ENCODE measurements around the gene TGFB1.

The TGFB1 gene

GRCh38 chr19:41316306-41316920 is 37.3 kb downstream of the TGFB1 start:
- Mint-ChIP-seq H3K4me1 (peaks cover 35% of the 10 kb centered on the region), H3K27me3 (no peaks in the 10 kb centered on the region), H3K9me3 (no peaks in the 10 kb centered on the region), H3K27ac (no peak overlapping the region), H3K36me3 (peaks cover 60% of the 10 kb centered on the region), H3K4me3 (no peak overlapping the region)
- CTCF ChIA-PET, result no interaction called here
- DNase-seq, result no peak

- peaks cover 6% of the 10 kb centered on the region for H3K27me3 Mint-ChIP-seq
- CTCF ChIA-PET, result interaction anchor here (0.6 kb wide), 2 partner anchors 20 to 48 kb away, joined by 3 to 4 read pairs; partner anchors contain the start of gene HNRNPUL1
- peaks cover 64% of the 10 kb centered on the region for H3K4me1 Mint-ChIP-seq
- peak overlapping the region; percentile 34 for H3K27ac Mint-ChIP-seq
- peaks cover 45% of the 10 kb centered on the region for H3K36me3 Mint-ChIP-seq
- no peaks in the 10 kb centered on the region for H3K9me3 Mint-ChIP-seq
- peak overlapping the region; percentile 91 for H3K4me3 Mint-ChIP-seq
- no peak for DNase-seq
Measured at GRCh38 chr19:41311613-41312012, 42.1 kb downstream of the TGFB1 start.

- CTCF ChIA-PET, result interaction anchor here (0.6 to 3.8 kb wide), 3 partner anchors 13 to 259 kb away, joined by 4 to 20 read pairs (median 4); partner anchors contain the start of gene HNRNPUL1
- peaks cover 67% of the 10 kb centered on the region for H3K4me1 Mint-ChIP-seq
- no peak for DNase-seq
- H3K4me3 Mint-ChIP-seq, result peak overlapping the region; percentile 91
- no peak overlapping the region for H3K27ac Mint-ChIP-seq
- no peaks in the 10 kb centered on the region for H3K9me3 Mint-ChIP-seq
- H3K27me3 Mint-ChIP-seq, result peaks cover 6% of the 10 kb centered on the region
- H3K36me3 Mint-ChIP-seq, result peaks cover 45% of the 10 kb centered on the region
Measured at GRCh38 chr19:41311072-41311471, 42.6 kb downstream of the TGFB1 start.

- peak within 1 kb of the TSS; percentile 95 for H3K27ac Mint-ChIP-seq
- peak; percentile 92 for DNase-seq
- H3K4me1 Mint-ChIP-seq, result peaks cover 73% of the 10 kb centered on the region
- no peaks in the 10 kb centered on the region for H3K9me3 Mint-ChIP-seq
- peak within 1 kb of the TSS; percentile 91 for H3K4me3 Mint-ChIP-seq
- CTCF ChIA-PET, result interaction anchor here (0.6 to 3.9 kb wide), 4 partner anchors 12 to 260 kb away, joined by 3 to 39 read pairs (median 12); partner anchors contain the start of gene HNRNPUL1
- peaks cover 50% of the 10 kb centered on the region for H3K36me3 Mint-ChIP-seq
- H3K27me3 Mint-ChIP-seq, result peaks cover 6% of the 10 kb centered on the region
Measured at GRCh38 chr19:41310033-41310831, 43.5 kb downstream of the TGFB1 start, which contains the start of gene CCDC97. CCDC97 (plus strand) TSS chr19:41310172; CDS start chr19:41310311, 139 bp downstream.

- peak overlapping the region; percentile 95 for H3K27ac Mint-ChIP-seq
- peaks cover 59% of the 10 kb centered on the region for H3K36me3 Mint-ChIP-seq
- H3K27me3 Mint-ChIP-seq, result peaks cover 6% of the 10 kb centered on the region
- no peak for DNase-seq
- CTCF ChIA-PET, result interaction anchor here (0.6 to 3.9 kb wide), 17 partner anchors 11 to 238 kb away, joined by 3 to 39 read pairs (median 4); partner anchors contain the start of gene HNRNPUL1
- peak overlapping the region; percentile 91 for H3K4me3 Mint-ChIP-seq
- no peaks in the 10 kb centered on the region for H3K9me3 Mint-ChIP-seq
- peaks cover 82% of the 10 kb centered on the region for H3K4me1 Mint-ChIP-seq
Measured at GRCh38 chr19:41309180-41310032, 44.3 kb downstream of the TGFB1 start.

GRCh38 chr19:41308450-41309179 is 45.1 kb downstream of the TGFB1 start:
- CTCF ChIA-PET, result interaction anchor here (0.7 to 3.9 kb wide), 18 partner anchors 10 to 239 kb away, joined by 3 to 39 read pairs (median 4); partner anchors contain the start of gene HNRNPUL1
- Mint-ChIP-seq H3K4me1 (peaks cover 85% of the 10 kb centered on the region), H3K4me3 (peak overlapping the region; percentile 91), H3K27me3 (peaks cover 6% of the 10 kb centered on the region), H3K27ac (peak overlapping the region; percentile 95), H3K9me3 (no peaks in the 10 kb centered on the region), H3K36me3 (peaks cover 65% of the 10 kb centered on the region)
- DNase-seq, result peak; percentile 95

GRCh38 chr19:41307954-41308449 is 45.7 kb downstream of the TGFB1 start:
- Mint-ChIP-seq H3K4me1 (peaks cover 85% of the 10 kb centered on the region), H3K36me3 (peaks cover 65% of the 10 kb centered on the region), H3K4me3 (peak overlapping the region; percentile 91), H3K27ac (peak overlapping the region; percentile 95), H3K9me3 (no peaks in the 10 kb centered on the region), H3K27me3 (peaks cover 6% of the 10 kb centered on the region)
- DNase-seq, result no peak
- CTCF ChIA-PET, result interaction anchor here (0.9 to 3.9 kb wide), 13 partner anchors 10 to 240 kb away, joined by 3 to 39 read pairs (median 6); partner anchors contain the start of gene HNRNPUL1

GRCh38 chr19:41307090-41307875 is 46.4 kb downstream of the TGFB1 start:
- Mint-ChIP-seq H3K36me3 (peaks cover 71% of the 10 kb centered on the region), H3K27me3 (peaks cover 6% of the 10 kb centered on the region), H3K9me3 (no peaks in the 10 kb centered on the region), H3K4me1 (peaks cover 90% of the 10 kb centered on the region), H3K27ac (peak overlapping the region; percentile 95), H3K4me3 (peak overlapping the region; percentile 91)
- DNase-seq, result peak; percentile 48
- CTCF ChIA-PET, result interaction anchor here (0.9 to 3.9 kb wide), 8 partner anchors 9 to 180 kb away, joined by 3 to 39 read pairs (median 13); partner anchors contain the start of gene HNRNPUL1

GRCh38 chr19:41305927-41306793 is 47.6 kb downstream of the TGFB1 start:
- no peaks in the 10 kb centered on the region for H3K9me3 Mint-ChIP-seq
- peaks cover 73% of the 10 kb centered on the region for H3K36me3 Mint-ChIP-seq
- peaks cover 91% of the 10 kb centered on the region for H3K4me1 Mint-ChIP-seq
- peak overlapping the region; percentile 91 for H3K4me3 Mint-ChIP-seq
- peaks cover 6% of the 10 kb centered on the region for H3K27me3 Mint-ChIP-seq
- DNase-seq, result peak; percentile 37
- CTCF ChIA-PET, result interaction anchor here (0.8 to 3.9 kb wide), 3 partner anchors 42 to 102 kb away, joined by 3 to 39 read pairs (median 30); partner anchors contain the start of gene HNRNPUL1
- peak overlapping the region; percentile 95 for H3K27ac Mint-ChIP-seq

GRCh38 chr19:41304706-41305483 is 48.8 kb downstream of the TGFB1 start:
- peaks cover 94% of the 10 kb centered on the region for H3K4me1 Mint-ChIP-seq
- peak overlapping the region; percentile 95 for H3K27ac Mint-ChIP-seq
- H3K36me3 Mint-ChIP-seq, result peaks cover 75% of the 10 kb centered on the region
- H3K9me3 Mint-ChIP-seq, result no peaks in the 10 kb centered on the region
- peak; percentile 15 for DNase-seq
- H3K27me3 Mint-ChIP-seq, result peaks cover 3% of the 10 kb centered on the region
- CTCF ChIA-PET, result interaction anchor here (0.7 to 1.3 kb wide), 4 partner anchors 9 to 101 kb away, joined by 3 to 4 read pairs (median 3); no protein-coding TSS in a partner anchor
- H3K4me3 Mint-ChIP-seq, result peak overlapping the region; percentile 74

- Mint-ChIP-seq H3K4me3 (peak overlapping the region; percentile 74), H3K9me3 (no peaks in the 10 kb centered on the region), H3K4me1 (peaks cover 100% of the 10 kb centered on the region), H3K36me3 (peaks cover 83% of the 10 kb centered on the region), H3K27me3 (no peaks in the 10 kb centered on the region), H3K27ac (peak overlapping the region; percentile 95)
- peak; percentile 39 for DNase-seq
- CTCF ChIA-PET, result interaction anchor here (0.6 to 3.7 kb wide), 2 partner anchors 41 to 99 kb away, joined by 3 to 13 read pairs; partner anchors contain the start of gene HNRNPUL1
Measured at GRCh38 chr19:41303954-41304353, 49.8 kb downstream of the TGFB1 start.

Measured in activated naive CD4-positive, alpha-beta T cell treated with anti-CD3 and anti-CD28 coated beads, Interleukin-2, amount 10 ng/mL, durations not matched to agents 7 days and 5 days (primary cell).